Neural cell (in vitro differentiated cells): ENCODE measurements around the gene COL23A1. TPM values are rescaled to one million over a fixed set of nuclear protein-coding genes. Genes with fewer than 3 reads are reported as not detected.

Experiments
- H2AFZ ChIP-seq: fragments of 200-600, 300-800 bp; sonication (generic), shearing (Covaris generic); 2 replicates; pipeline ENCODE4 v1.6.0; 2014; ENCODE audit warnings: low read depth, mild to moderate bottlenecking, antibody characterized with exemption, low read length, moderate library complexity
- H3F3A ChIP-seq: fragments of 200-600 bp; shearing (Covaris generic); 2 replicates; pipeline ENCODE4 v1.6.1; 2016; ENCODE audit warnings: mild to moderate bottlenecking, moderate library complexity, mixed read lengths, antibody characterized with exemption, low read length; ENCODE audit not compliant: insufficient read depth, poor library complexity, severe bottlenecking
- H3K27ac ChIP-seq: fragments of 200-600, 300-800 bp; sonication (generic), shearing (Covaris generic); 2 replicates; pipeline ENCODE4 v1.5.1; 2014; ENCODE audit warnings: mild to moderate bottlenecking, low read length, moderate library complexity
- H3K27me3 ChIP-seq: fragments of 300-800, 200-600 bp; sonication (generic), shearing (Covaris generic); 2 replicates; pipeline ENCODE4 v1.6.0; 2014; ENCODE audit warnings: mild to moderate bottlenecking, low read depth, low read length, moderate library complexity; ENCODE audit not compliant: insufficient read depth
- H3K36me3 ChIP-seq: fragments of 300-800, 200-600 bp; sonication (generic), shearing (Covaris generic); 2 replicates; pipeline ENCODE4 v1.5.1; 2014; ENCODE audit warnings: mild to moderate bottlenecking, antibody characterized with exemption, low read length, moderate library complexity; ENCODE audit not compliant: insufficient read depth
- H3K4me2 ChIP-seq: fragments of 300-800, 200-600 bp; sonication (generic), shearing (Covaris generic); 2 replicates; pipeline ENCODE4 v1.6.0; 2014; ENCODE audit warnings: mild to moderate bottlenecking, low read length
- H3K4me3 ChIP-seq: fragments of 300-800, 200-600 bp; sonication (generic), shearing (Covaris generic); 2 replicates; pipeline ENCODE4 v1.5.1; 2014; ENCODE audit warnings: mild to moderate bottlenecking, low read length, moderate library complexity
- H3K79me2 ChIP-seq: fragments of 200-600 bp; shearing (Covaris generic); replicated peaks from 2 replicates; pipeline ENCODE4 v1.6.0; 2014; ENCODE audit warnings: mild to moderate bottlenecking, low read length, moderate library complexity; ENCODE audit not compliant: insufficient read depth
- H3K9ac ChIP-seq: fragments of 300-800, 200-600 bp; sonication (generic), shearing (Covaris generic); 2 replicates; pipeline ENCODE4 v1.6.1; 2016; ENCODE audit warnings: mild to moderate bottlenecking, low read length, mixed read lengths
- H3K9me2 ChIP-seq: fragments of 200-600 bp; shearing (Covaris generic); 2 replicates; pipeline ENCODE4 v1.6.1; 2016; ENCODE audit warnings: mild to moderate bottlenecking, low read length, mixed read lengths; ENCODE audit not compliant: insufficient read depth
- H3K9me3 ChIP-seq: fragments of 200-600, 300-800 bp; sonication (generic), shearing (Covaris generic); 2 replicates; pipeline ENCODE4 v1.6.1; 2016; ENCODE audit warnings: mild to moderate bottlenecking, mixed run types, low read length, moderate library complexity, mixed read lengths
- H4K20me1 ChIP-seq: fragments of 200-600 bp; shearing (Covaris generic); 2 replicates; pipeline ENCODE4 v1.6.1; 2016; ENCODE audit warnings: mild to moderate bottlenecking, mixed run types; ENCODE audit not compliant: insufficient read depth
- CTCF ChIP-seq: fragments of 450-650 bp; IDR thresholded peaks from 2 replicates; pipeline ENCODE4 v1.5.1; 2014; ENCODE audit warnings: antibody characterized with exemption, mild to moderate bottlenecking, moderate library complexity; ENCODE audit not compliant: poor library complexity, severe bottlenecking
- EP300 ChIP-seq: fragments of 450-650 bp; conservative IDR thresholded peaks from 2 replicates; pipeline ENCODE4 v1.6.1; 2014; ENCODE audit warnings: antibody characterized with exemption, mild to moderate bottlenecking, moderate library complexity; ENCODE audit not compliant: poor library complexity, severe bottlenecking
- EZH2 ChIP-seq: fragments of 200-600, 300-800 bp; shearing (Covaris generic), sonication (generic); IDR thresholded peaks from 2 replicates; pipeline ENCODE4 v1.6.1; 2014; ENCODE audit warnings: antibody characterized with exemption, low read length, borderline replicate concordance, mild to moderate bottlenecking; ENCODE audit not compliant: insufficient read depth, poor library complexity, severe bottlenecking
- MXI1 ChIP-seq: fragments of 450-650 bp; conservative IDR thresholded peaks from 2 replicates; pipeline ENCODE4 v1.6.1; 2014; ENCODE audit warnings: antibody characterized with exemption, mild to moderate bottlenecking; ENCODE audit not compliant: poor library complexity, severe bottlenecking
- POLR2AphosphoS5 ChIP-seq: IDR thresholded peaks from 2 replicates; pipeline ENCODE4 v1.6.1; 2012
- RAD21 ChIP-seq: fragments of 450-650 bp; conservative IDR thresholded peaks from 2 replicates; pipeline ENCODE4 v1.6.1; 2014; ENCODE audit warnings: antibody characterized with exemption, mild to moderate bottlenecking, moderate library complexity
- REST ChIP-seq: IDR thresholded peaks from 2 replicates; pipeline ENCODE4 v1.6.1; 2012; ENCODE audit warnings: borderline replicate concordance
- SMC3 ChIP-seq: fragments of 450-650 bp; conservative IDR thresholded peaks from 2 replicates; pipeline ENCODE4 v1.6.1; 2014; ENCODE audit warnings: antibody characterized with exemption, mild to moderate bottlenecking, moderate library complexity; ENCODE audit not compliant: poor library complexity
- TAF1 ChIP-seq: IDR thresholded peaks from 2 replicates; pipeline ENCODE4 v1.6.1; 2012; ENCODE audit warnings: low read depth
- polyA plus RNA-seq: library from polyadenylated mRNA; depleted of rRNA; stranded (reverse); fragments of >200 nt; gene quantifications from 2 replicates; pipeline ENCODE4 v1.2.3, GENCODE V29; 2014

COL23A1 gene
- polyA plus RNA-seq, 1 donor from 2014 or later = not detected

- H3K4me2 ChIP-seq = no peak overlapping the region
These were observed 306.0 kb downstream of the COL23A1 start for GRCh38 chr5:178284093-178284675.

GRCh38 chr5:178283520-178283919 lies 306.7 kb downstream of the COL23A1 start:
- Histone ChIP-seq H3K27me3 (no peaks in the 10 kb centered on the region), H3K9ac (no peak overlapping the region), H4K20me1 (no peaks in the 10 kb centered on the region), H3K9me3 (no peaks in the 10 kb centered on the region), H3K4me3 (no peak overlapping the region), H3K36me3 (no peaks in the 10 kb centered on the region), H3K9me2 (no peaks in the 10 kb centered on the region), H3K27ac (no peak overlapping the region), H2AFZ (no peak overlapping the region), H3K79me2 (no peaks in the 10 kb centered on the region), H3F3A (no peaks in the 10 kb centered on the region), H3K4me2 (no peak overlapping the region)
- TF ChIP-seq REST (no peak), TAF1 (no peak), EP300 (no peak), SMC3 (no peak), POLR2AphosphoS5 (no peak), MXI1 (no peak), EZH2 (no peak), RAD21 (no peak), CTCF (no peak)

More at GRCh38 chr5:178284093-178284675, 306.0 kb downstream of the COL23A1 start:
- no peak overlapping the region for H3K9ac ChIP-seq
- H3F3A ChIP-seq = no peaks in the 10 kb centered on the region
- H3K9me3 ChIP-seq = no peaks in the 10 kb centered on the region
- no peak overlapping the region for H3K4me3 ChIP-seq
- no peaks in the 10 kb centered on the region for H3K27me3 ChIP-seq
- no peak overlapping the region for H2AFZ ChIP-seq
- no peaks in the 10 kb centered on the region for H3K36me3 ChIP-seq
- no peaks in the 10 kb centered on the region for H4K20me1 ChIP-seq
- no peak overlapping the region for H3K27ac ChIP-seq
- H3K79me2 ChIP-seq = no peaks in the 10 kb centered on the region
- no peaks in the 10 kb centered on the region for H3K9me2 ChIP-seq
- peak; percentile 44 for TF ChIP-seq CTCF
- no peak for TF ChIP-seq RAD21
